NCI-H82 treated with DMSO at 0.1 percent for 48 hours (cell line): Measurements from ENCODE around the gene KRT9.
"Not testable (repeated sequence)": the region's sequence is repeated elsewhere in the genome, so short reads cannot be mapped to it uniquely, and the experiment has no call there.

ENCODE experiments used
- DNase-seq: peaks from one replicate; lab custom pipeline; 2025; ENCODE audit not compliant: unreplicated experiment; lab: John Stamatoyannopoulos, UW

KRT9 gene

GRCh38 chr17:41547378-41547841 lies 24.4 kb downstream of the KRT9 start:
- DNase-seq, result no peak

GRCh38 chr17:41546819-41547218 lies 25.0 kb downstream of the KRT9 start:
- no peak for DNase-seq

DNA sequence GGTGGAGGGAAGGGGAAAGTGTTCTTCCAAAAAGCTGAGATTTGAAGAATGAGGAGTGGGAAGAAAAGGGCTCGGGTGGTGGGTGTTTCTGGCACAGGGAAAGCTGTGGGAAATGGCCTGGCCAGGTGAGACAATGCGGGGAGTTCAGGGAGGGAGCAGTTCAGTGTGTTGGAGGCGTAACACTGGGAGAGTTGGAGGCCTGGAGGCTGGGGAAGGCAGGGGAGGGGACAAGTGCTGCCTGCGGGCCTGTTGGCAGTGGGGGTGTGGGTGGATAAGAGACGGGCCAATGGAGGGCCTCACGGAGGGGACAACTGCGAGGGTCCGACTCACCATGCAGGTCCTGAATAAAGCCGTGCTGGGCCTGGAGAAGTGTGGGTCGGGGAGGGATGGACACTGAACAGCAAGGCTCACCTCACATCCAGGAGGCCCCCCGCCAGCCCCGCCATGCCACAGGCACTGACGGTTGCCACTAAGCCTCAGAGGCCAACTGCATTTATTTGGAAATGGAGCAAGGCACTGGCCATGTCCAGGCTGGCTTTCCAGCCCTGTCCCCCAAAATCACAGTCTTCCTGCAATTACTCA lies 25.9 kb downstream of the KRT9 start:
- DNase-seq, result no peak

- no peak for DNase-seq
These were observed 26.9 kb downstream of the KRT9 start for GRCh38 chr17:41544935-41545334.

DNA sequence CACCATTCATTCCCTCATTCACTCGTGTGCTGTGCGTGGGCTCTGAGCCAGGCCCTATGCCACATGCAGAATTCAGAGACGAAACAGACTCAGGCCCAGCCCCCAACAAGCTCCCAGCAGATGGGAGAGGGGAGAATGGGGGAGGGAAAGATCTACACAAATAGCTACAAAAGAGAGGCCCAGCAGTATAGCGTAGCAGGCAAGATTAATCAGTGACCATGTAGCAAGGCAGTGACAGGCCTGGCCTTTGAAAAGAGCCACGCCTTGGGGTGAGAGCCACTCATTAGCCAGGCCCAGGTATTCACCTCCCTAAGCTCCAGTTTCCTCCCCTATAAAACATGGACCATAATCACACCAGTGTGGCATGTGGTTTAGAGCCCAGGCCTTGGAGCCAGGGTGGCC lies 27.4 kb downstream of the KRT9 start:
- DNase-seq, result no peak

DNA sequence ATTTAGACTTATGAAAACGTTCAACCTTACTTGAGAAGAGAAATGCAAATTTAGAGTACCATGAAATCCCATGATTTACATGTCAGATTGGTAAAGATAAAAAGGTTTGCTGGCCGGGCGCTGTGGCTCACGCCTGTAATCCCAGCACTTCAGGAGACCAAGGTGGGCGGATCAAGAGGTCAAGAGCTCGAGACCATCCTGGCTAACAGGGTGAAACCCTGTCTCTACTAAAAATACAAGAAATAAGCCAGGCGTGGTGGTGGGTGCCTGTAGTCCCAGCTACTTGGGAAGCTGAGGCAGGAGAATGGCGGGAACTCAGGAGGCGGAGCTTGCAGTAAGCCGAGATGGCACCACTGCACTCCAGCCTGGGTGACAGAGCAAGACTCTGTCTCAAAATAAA lies 29.1 kb downstream of the KRT9 start:
- DNase-seq, result not testable (repeated sequence)

- no peak for DNase-seq
These were observed 29.5 kb downstream of the KRT9 start for GRCh38 chr17:41542357-41542756.

- no peak for DNase-seq
These were observed 30.8 kb downstream of the KRT9 start for GRCh38 chr17:41540921-41541625.

- DNase-seq, result no peak
These were observed 31.7 kb downstream of the KRT9 start for GRCh38 chr17:41539979-41540701.

GRCh38 chr17:41539071-41539492 lies 32.8 kb downstream of the KRT9 start:
- no peak for DNase-seq

DNA sequence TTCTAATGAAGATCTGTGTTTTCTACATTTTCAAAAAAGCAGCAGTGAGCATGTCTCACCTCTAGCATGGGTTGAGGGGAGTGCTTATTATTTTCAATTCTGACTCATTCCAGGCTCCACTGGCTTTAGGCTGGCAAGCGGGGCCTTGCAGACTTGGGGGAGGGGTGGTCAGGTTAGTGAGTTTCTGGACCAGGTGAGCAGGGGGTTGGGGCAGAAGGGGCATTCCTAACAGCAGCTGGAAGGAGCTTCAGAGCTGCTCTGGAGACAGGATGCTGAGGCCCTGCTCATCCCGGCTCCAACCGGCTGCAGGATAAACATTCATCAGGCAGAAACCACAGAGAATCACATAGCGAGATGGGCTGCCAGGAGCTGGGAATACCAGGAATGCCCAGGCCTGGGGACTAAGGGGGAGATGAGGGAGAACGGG lies 33.3 kb downstream of the KRT9 start:
- DNase-seq, result no peak

DNA sequence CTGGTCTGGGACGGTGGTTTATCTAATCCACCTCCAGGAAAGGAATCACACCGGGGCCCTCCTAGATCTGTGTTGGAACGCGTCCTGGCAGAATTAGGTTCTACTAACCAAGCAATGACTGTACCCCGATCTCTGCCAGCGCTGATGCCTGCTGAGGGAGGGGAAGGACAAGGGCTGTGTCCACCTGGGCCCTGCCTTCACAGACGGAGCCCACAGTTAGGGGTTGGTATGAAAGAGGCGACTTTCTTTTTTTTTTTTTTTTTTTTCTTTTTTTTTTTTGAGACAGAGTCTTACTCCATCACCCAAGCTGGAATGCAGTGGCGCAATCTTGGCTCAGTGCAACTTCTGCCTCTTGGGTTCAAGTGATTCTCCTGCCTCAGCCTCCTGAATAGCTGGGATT lies 33.9 kb downstream of the KRT9 start:
- DNase-seq, result no peak

- no peak for DNase-seq
These were observed 34.3 kb downstream of the KRT9 start for GRCh38 chr17:41537614-41537954.

DNA sequence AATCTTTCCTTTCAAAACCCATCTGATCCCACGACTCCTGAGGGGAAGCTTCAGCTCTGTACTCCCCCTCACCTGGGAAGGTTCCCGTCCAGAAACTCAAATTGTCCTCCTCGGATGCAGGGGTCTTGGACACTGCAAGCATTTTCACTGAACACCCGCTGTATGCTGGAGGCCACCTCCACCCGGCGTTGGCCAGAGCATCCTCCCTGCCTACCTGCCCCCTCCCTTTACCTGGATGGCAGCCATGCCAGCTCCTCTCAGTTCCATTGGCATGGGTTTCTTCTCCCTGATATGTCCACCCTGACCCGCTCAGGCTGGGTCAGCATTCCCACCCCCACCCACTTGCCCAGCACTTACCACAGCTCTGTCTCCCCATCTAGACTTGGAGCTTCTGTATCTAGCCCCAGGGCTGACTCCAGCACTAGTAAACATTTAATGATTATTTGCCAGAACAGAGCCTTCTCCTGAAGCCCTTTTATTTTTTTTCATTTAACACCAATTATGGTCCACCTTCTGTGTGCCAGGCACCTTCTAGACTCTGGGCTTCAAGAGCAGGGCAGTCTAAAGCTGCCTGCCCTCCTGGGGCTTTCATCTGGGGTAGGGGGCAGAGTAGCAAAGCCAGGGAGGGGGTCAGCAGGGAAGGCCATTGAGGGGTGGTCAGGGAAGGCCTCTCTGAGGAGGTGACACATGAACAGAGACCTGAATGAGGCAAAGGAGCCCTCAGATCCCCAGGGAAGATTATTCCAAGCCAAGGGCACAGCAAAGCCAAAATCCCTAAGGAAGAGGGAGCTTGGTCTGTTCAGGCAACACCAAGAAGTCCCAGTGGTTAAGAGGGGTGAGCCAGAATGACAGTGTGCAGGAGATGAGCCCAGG lies 34.9 kb downstream of the KRT9 start:
- DNase-seq, result no peak

GRCh38 chr17:41535764-41536481 lies 35.9 kb downstream of the KRT9 start:
- DNase-seq, result no peak

DNA sequence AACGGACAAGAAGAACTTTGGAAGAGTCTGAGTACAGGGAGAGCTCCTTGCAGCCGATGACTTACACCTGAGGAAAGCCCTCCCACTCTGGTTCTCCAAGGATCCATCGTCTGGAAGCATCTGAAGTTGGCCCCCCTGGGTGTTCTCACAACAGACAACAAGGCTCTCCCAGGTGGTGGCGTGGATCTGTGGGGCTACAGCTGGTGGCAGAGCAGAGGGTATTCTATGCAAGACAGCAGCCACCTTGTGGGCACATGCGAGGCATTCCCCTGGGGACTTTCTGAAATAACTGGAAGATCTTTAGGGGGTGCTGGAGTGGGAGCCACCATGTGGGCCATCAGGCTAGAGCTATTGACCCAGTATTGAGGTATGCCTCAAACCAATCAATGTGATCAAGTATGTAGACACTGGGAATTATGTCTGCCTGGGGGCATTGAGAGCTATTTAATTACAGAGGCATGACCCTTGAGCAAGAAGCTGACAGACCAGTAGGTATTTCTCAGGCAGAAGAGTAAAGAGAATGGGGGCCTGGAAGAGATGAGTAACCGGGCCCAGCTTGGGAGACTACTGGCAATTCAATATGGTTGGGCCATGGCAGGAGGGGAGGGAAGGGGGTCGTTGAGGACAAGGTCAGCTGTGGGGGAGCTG lies 36.8 kb downstream of the KRT9 start:
- no peak for DNase-seq

DNA sequence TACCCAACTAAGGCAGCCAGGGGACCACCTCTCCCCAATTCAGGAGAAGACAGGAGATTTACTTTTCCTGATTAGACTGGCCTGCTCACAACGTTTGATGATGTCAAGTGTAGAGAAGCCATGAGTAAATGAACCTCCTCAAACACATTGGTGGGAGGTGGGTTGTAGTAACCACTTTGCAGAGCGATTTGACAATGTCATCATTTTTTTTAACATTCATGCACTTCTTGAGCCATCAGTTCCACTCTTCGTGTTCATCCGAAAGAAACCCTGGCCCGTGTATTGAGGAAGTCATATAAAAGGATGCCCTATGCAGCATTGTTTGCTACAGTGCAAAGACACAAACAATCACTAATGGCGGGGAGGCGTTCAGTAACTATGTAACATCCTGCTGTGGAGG lies 38.2 kb downstream of the KRT9 start:
- no peak for DNase-seq

DNA sequence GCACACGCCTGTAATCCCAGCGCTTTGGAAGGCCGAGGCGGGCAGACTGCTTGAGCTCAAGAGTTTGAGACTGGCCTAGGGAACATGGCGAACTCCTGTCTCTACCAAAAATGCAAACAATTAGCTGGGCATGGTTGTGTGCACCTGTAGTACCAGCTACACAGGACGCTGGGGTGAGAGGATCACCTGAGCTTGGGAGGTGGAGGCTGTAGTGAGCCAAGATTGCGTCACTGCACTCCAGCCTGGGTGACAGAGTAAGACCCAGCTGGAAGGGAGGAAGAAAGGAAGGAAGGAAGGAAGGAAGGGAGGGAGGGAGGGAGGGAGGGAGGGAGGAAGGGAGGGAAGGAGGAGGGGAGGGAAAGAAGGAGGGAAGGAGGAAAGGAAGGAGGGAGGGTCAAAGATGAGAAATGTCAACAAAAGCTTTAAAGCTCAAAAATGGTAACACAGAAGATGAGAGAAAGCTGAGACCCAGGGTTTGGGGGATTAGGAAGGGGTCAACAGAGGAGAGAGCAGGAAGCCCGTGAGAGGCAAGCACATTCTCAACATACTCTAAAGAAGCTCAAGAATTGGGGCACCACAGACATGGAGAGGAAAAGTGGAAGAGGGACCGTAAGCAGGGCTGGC lies 38.8 kb downstream of the KRT9 start:
- DNase-seq, result no peak

- no peak for DNase-seq
These were observed 39.9 kb downstream of the KRT9 start for GRCh38 chr17:41531993-41532392.
